Panc1 (cell line): Measurements from ENCODE around the gene ZBTB8A. TPM values are rescaled to one million over a fixed set of nuclear protein-coding genes. Genes with fewer than 3 reads are reported as not detected.

Experiments
- ATAC-seq: fragments of 200-7000 bp; cut with Tn5 transposase; 2 replicates; pipeline ENCODE4 v1.9.1; 2020; ENCODE audit warnings: mild to moderate bottlenecking, moderate library complexity
- BruUV-seq: library from RNA; stranded (reverse); fragments of 400-500 nt; replicated peaks from 2 replicates; lab custom pipeline; 2021; lab: Mats Ljungman, UMichigan
- CTCF ChIA-PET: fragments of 300-600 bp; sonication (Branson Sonifier 250); formaldehyde crosslinking; loops from one replicate; lab custom pipeline; 2022; ENCODE audit warnings: antibody characterized with exemption; lab: Charles Lee
- POLR2A ChIA-PET: fragments of 300-600 bp; sonication (Branson Sonifier 250); formaldehyde crosslinking; loops from one replicate; lab custom pipeline; 2022; ENCODE audit warnings: antibody characterized with exemption; lab: Charles Lee
- DNase-seq: peaks from one replicate; pipeline ENCODE4 v3.0.0-alpha.2; 2010; ENCODE audit warnings: low read depth, low spot score
- H3K27ac ChIP-seq: 2 replicates; pipeline ENCODE4 v1.5.1; 2011; ENCODE audit warnings: mild to moderate bottlenecking, low read length, inconsistent platforms
- H3K27me3 ChIP-seq: fragments of 200-500 bp; sonication (Bioruptor generic); 2 replicates; pipeline ENCODE4 v1.6.0; 2014; ENCODE audit warnings: low read length, inconsistent platforms; ENCODE audit not compliant: control insufficient read depth, insufficient read depth
- H3K36me3 ChIP-seq: fragments of 200-500 bp; sonication (Bioruptor generic); 2 replicates; pipeline ENCODE4 v1.5.1; 2014; ENCODE audit warnings: inconsistent platforms, mild to moderate bottlenecking, low read length, moderate library complexity; ENCODE audit not compliant: control insufficient read depth, insufficient read depth
- H3K4me1 ChIP-seq: 2 replicates; pipeline ENCODE4 v1.5.1; 2011; ENCODE audit warnings: inconsistent platforms, mild to moderate bottlenecking, low read length, moderate library complexity; ENCODE audit not compliant: control insufficient read depth, insufficient read depth
- H3K4me3 ChIP-seq, 2 experiments: 2 replicates each; pipeline ENCODE4 v1.5.1; 2011 to 2012; ENCODE audit warnings: low read depth in 2 of 2, low read length in 2 of 2, mild to moderate bottlenecking in 2 of 2, inconsistent platforms in 1 of 2, moderate library complexity in 1 of 2
- H3K9me3 ChIP-seq: fragments of 200-500 bp; sonication (Bioruptor generic); 2 replicates; pipeline ENCODE4 v1.5.1; 2014; ENCODE audit warnings: low read depth, mild to moderate bottlenecking, inconsistent platforms, low read length, moderate library complexity; ENCODE audit not compliant: control insufficient read depth, insufficient read depth
- POLR2AphosphoS5 ChIP-seq: IDR thresholded peaks from 2 replicates; pipeline ENCODE4 v1.6.1; 2012; ENCODE audit warnings: mild to moderate bottlenecking, low read depth, low read length, moderate library complexity
- SIN3A ChIP-seq: IDR thresholded peaks from 2 replicates; pipeline ENCODE4 v1.6.1; 2012; ENCODE audit warnings: low read depth, mild to moderate bottlenecking, low read length, moderate library complexity, borderline replicate concordance; ENCODE audit not compliant: insufficient read depth
- TCF7L2 ChIP-seq: IDR thresholded peaks from 2 replicates; pipeline ENCODE4 v1.6.1; 2011; ENCODE audit warnings: mild to moderate bottlenecking, low read depth, low read length, inconsistent platforms
- in situ Hi-C: cut with HindIII; loops from 2 replicates; pipeline ENCODE4 v1.10.0; 2016; ENCODE audit warnings: low sequenced_read_pairs, low pct_unique_long_range_greater_than_20kb
- intact Hi-C: fragments of 100-400 bp; cut with micrococcal nuclease; formaldehyde crosslinking; loops from one replicate; pipeline ENCODE4 v1.10.0; 2022; ENCODE audit not compliant: unreplicated experiment
- total RNA-seq: library from RNA; stranded (reverse); gene quantifications from one replicate; pipeline ENCODE4 v1.2.1, GENCODE V29; 2021; ENCODE audit not compliant: unreplicated experiment
- TF ChIP-seq, protein P1 (sequence below): fragments of 450-650 bp; IDR thresholded peaks from 2 replicates; pipeline ENCODE4 v1.5.1; 2017; ENCODE audit warnings: mild to moderate bottlenecking
- TF ChIP-seq, protein P2 (sequence below), 2 experiments: IDR thresholded peaks; 2 replicates each; pipeline ENCODE4 v1.6.1; 2011 to 2012; ENCODE audit warnings: low read depth in 2 of 2, control low read depth in 1 of 2, low read length in 1 of 2, mild to moderate bottlenecking in 1 of 2, moderate library complexity in 1 of 2; ENCODE audit not compliant: insufficient read depth in 1 of 2

ZBTB8A gene
- total RNA-seq, 1 experiment from 2014 or later: 6.5 TPM

DNA sequence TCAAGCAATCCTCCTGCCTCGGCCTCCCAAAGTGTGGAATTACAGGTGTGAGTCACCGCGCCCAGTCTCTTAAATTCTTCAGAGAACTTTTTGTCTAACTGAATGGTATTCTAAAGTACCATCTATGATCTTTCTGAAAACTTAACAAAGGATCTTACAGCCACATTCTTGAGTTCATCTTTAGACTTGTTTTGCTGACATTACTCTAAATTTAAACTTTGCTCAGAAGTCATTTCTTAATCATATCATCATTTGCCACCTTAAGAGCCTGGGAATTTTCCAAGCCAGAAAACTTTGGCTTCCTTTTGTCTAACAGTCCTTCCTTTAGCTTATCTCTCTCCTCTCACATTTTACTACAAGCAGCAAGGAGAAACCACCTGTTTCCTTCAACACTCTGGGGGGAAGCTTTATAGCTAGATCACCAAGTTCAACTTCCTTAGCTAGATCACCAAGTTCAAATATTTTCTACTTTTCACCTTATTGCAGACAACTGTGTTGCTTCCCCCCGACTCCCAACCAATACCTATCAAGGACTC, 5.4 kb upstream of the ZBTB8A start:
- TF ChIP-seq, protein P1, sequence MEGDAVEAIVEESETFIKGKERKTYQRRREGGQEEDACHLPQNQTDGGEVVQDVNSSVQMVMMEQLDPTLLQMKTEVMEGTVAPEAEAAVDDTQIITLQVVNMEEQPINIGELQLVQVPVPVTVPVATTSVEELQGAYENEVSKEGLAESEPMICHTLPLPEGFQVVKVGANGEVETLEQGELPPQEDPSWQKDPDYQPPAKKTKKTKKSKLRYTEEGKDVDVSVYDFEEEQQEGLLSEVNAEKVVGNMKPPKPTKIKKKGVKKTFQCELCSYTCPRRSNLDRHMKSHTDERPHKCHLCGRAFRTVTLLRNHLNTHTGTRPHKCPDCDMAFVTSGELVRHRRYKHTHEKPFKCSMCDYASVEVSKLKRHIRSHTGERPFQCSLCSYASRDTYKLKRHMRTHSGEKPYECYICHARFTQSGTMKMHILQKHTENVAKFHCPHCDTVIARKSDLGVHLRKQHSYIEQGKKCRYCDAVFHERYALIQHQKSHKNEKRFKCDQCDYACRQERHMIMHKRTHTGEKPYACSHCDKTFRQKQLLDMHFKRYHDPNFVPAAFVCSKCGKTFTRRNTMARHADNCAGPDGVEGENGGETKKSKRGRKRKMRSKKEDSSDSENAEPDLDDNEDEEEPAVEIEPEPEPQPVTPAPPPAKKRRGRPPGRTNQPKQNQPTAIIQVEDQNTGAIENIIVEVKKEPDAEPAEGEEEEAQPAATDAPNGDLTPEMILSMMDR: no peak
- no peak for TF ChIP-seq TCF7L2
- CTCF ChIA-PET: no interaction called here

GRCh38 chr1:32536117-32536516, 3.1 kb upstream of the ZBTB8A start:
- Histone ChIP-seq H3K4me1 (peaks cover 16% of the 10 kb centered on the region), H3K4me3 (no peak overlapping the region), H3K9me3 (no peaks in the 10 kb centered on the region), H3K27ac (no peak overlapping the region), H3K36me3 (no peaks in the 10 kb centered on the region), H3K27me3 (no peaks in the 10 kb centered on the region)
- BruUV-seq: no TSS peak
- TF ChIP-seq POLR2AphosphoS5 (no peak), TCF7L2 (no peak), SIN3A (no peak)
- TF ChIP-seq, protein P1: no peak
- TF ChIP-seq, protein P2, sequence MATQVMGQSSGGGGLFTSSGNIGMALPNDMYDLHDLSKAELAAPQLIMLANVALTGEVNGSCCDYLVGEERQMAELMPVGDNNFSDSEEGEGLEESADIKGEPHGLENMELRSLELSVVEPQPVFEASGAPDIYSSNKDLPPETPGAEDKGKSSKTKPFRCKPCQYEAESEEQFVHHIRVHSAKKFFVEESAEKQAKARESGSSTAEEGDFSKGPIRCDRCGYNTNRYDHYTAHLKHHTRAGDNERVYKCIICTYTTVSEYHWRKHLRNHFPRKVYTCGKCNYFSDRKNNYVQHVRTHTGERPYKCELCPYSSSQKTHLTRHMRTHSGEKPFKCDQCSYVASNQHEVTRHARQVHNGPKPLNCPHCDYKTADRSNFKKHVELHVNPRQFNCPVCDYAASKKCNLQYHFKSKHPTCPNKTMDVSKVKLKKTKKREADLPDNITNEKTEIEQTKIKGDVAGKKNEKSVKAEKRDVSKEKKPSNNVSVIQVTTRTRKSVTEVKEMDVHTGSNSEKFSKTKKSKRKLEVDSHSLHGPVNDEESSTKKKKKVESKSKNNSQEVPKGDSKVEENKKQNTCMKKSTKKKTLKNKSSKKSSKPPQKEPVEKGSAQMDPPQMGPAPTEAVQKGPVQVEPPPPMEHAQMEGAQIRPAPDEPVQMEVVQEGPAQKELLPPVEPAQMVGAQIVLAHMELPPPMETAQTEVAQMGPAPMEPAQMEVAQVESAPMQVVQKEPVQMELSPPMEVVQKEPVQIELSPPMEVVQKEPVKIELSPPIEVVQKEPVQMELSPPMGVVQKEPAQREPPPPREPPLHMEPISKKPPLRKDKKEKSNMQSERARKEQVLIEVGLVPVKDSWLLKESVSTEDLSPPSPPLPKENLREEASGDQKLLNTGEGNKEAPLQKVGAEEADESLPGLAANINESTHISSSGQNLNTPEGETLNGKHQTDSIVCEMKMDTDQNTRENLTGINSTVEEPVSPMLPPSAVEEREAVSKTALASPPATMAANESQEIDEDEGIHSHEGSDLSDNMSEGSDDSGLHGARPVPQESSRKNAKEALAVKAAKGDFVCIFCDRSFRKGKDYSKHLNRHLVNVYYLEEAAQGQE (IDR thresholded peaks at IDR 0.05; ENCODE audit: insufficient read depth in 1 of 2, low read depth in 2 of 2, low read length in 1 of 2): no peak
- in situ Hi-C loops (no loop called here), intact Hi-C loops (no loop called here)
- DNase-seq (no peak), ATAC-seq (no peak)
- ChIA-PET CTCF (interaction anchor here (0.6 kb wide), 1 partner anchor 15 kb away, joined by 3 read pairs; no protein-coding TSS in a partner anchor), POLR2A (interaction anchor here (0.6 kb wide), 1 partner anchor 59 kb away, joined by 6 read pairs; no protein-coding TSS in a partner anchor)

More for the DNA sequence above, 5.4 kb upstream of the ZBTB8A start:
- H3K4me3 ChIP-seq: no peak overlapping the region
- no peaks in the 10 kb centered on the region for H3K27me3 ChIP-seq
- no peak for ATAC-seq
- intact Hi-C loops: no loop called here
- no TSS peak for BruUV-seq
- peaks cover 6% of the 10 kb centered on the region for H3K4me1 ChIP-seq
- POLR2A ChIA-PET: no interaction called here
- no peaks in the 10 kb centered on the region for H3K36me3 ChIP-seq
- DNase-seq: no peak
- in situ Hi-C loops: no loop called here
- no peaks in the 10 kb centered on the region for H3K9me3 ChIP-seq
- no peak overlapping the region for H3K27ac ChIP-seq
